Stimulated activated CD8-positive, alpha-beta memory T cell treated with anti-CD3 and anti-CD28 coated beads, Interleukin-15, amount 100 ng/mL, for 24 hours (primary cell): ENCODE data around the gene ANGPTL8.

Source experiments
- DNase-seq: peaks from one replicate; pipeline ENCODE4 v3.0.0-alpha.2; 2020; ENCODE audit warnings: low read depth

ANGPTL8 gene

GRCh38 chr19:11239377-11240000 is at the start of gene ANGPTL8:
ANGPTL8 (plus strand) TSS chr19:11239619; CDS start chr19:11239638, 19 bp downstream.
- DNase-seq = no peak

GRCh38 chr19:11190501-11190900 is 48.9 kb upstream of the ANGPTL8 start:
- no peak for DNase-seq

- no peak for DNase-seq
Observed at GRCh38 chr19:11191273-11191755, 48.1 kb upstream of the ANGPTL8 start.

GRCh38 chr19:11191934-11192333 is 47.5 kb upstream of the ANGPTL8 start:
- DNase-seq = no peak

- no peak for DNase-seq
Observed at GRCh38 chr19:11192957-11193939, 46.2 kb upstream of the ANGPTL8 start.

- no peak for DNase-seq
Observed at GRCh38 chr19:11194173-11194572, 45.2 kb upstream of the ANGPTL8 start.

- no peak for DNase-seq
Observed at GRCh38 chr19:11194656-11195558, 44.5 kb upstream of the ANGPTL8 start.

- no peak for DNase-seq
Observed at GRCh38 chr19:11195681-11196080, 43.7 kb upstream of the ANGPTL8 start.

GRCh38 chr19:11196406-11197287 is 42.8 kb upstream of the ANGPTL8 start:
- DNase-seq = no peak

GRCh38 chr19:11197291-11198174 is 41.9 kb upstream of the ANGPTL8 start, which contains the start of gene KANK2:
KANK2 (minus strand) TSS chr19:11197545; CDS start chr19:11194511, 3,034 bp downstream.
- DNase-seq = peak; percentile 62

- DNase-seq = no peak
Observed at GRCh38 chr19:11198175-11198534, 41.3 kb upstream of the ANGPTL8 start.

- no peak for DNase-seq
Observed at GRCh38 chr19:11198769-11199424, 40.5 kb upstream of the ANGPTL8 start.

- DNase-seq = no peak
Observed at GRCh38 chr19:11199517-11199916, 39.9 kb upstream of the ANGPTL8 start.

GRCh38 chr19:11200015-11200574 is 39.3 kb upstream of the ANGPTL8 start:
- DNase-seq = no peak

- DNase-seq = no peak
Observed at GRCh38 chr19:11200931-11201330, 38.5 kb upstream of the ANGPTL8 start.

GRCh38 chr19:11201791-11202190 is 37.6 kb upstream of the ANGPTL8 start:
- no peak for DNase-seq

GRCh38 chr19:11202488-11203193 is 36.8 kb upstream of the ANGPTL8 start:
- DNase-seq = no peak
